Ascending aorta (tissue), 2 donors: ENCODE results near the gene NEK10. TPM values are rescaled to one million over a fixed set of nuclear protein-coding genes. Genes with fewer than 3 reads are reported as not detected.

ENCODE experiments used
- DNase-seq, 2 donors: peaks; one replicate each; pipeline ENCODE4 v3.0.0-alpha.2; 2019; ENCODE audit warnings: low spot score in 2 of 2
- H3K27ac ChIP-seq, 2 donors: fragments of 200-600 bp; sonication (generic); one replicate each; pipeline ENCODE4 v1.5.1; 2016 to 2017; ENCODE audit warnings: mild to moderate bottlenecking in 1 of 2
- H3K27me3 ChIP-seq: fragments of 200-600 bp; sonication (generic); one replicate; pipeline ENCODE4 v1.5.1; 2017
- H3K36me3 ChIP-seq, 2 donors: fragments of 200-600 bp; sonication (generic); one replicate each; pipeline ENCODE4 v1.5.1; 2016
- H3K4me1 ChIP-seq, 2 donors: fragments of 200-600 bp; sonication (generic); one replicate each; pipeline ENCODE4 v1.5.1; 2016 to 2017; ENCODE audit warnings: mild to moderate bottlenecking in 1 of 2
- H3K4me3 ChIP-seq, 2 donors: fragments of 200-600 bp; sonication (generic); one replicate each; pipeline ENCODE4 v1.5.1; 2016 to 2017; ENCODE audit warnings: mild to moderate bottlenecking in 1 of 2
- H3K9me3 ChIP-seq, 2 donors: fragments of 200-600 bp; sonication (generic); one replicate each; pipeline ENCODE4 v1.5.1; 2016
- intact Hi-C: fragments of 100-400 bp; cut with DNase I; formaldehyde crosslinking; loops from one replicate; pipeline ENCODE4 v1.15.1; 2023
- total RNA-seq: library from RNA; depleted of rRNA; stranded (reverse); fragments of >200 nt; gene quantifications from one replicate; pipeline ENCODE4 v1.1.0, GENCODE V29; 2016
- TF ChIP-seq, protein P1 (sequence below), 3 experiments: fragments of 200-600 bp in 2 of 3; fragments of 450-650 bp in 1 of 3; sonication (generic) in 2 of 3; IDR thresholded peaks; one replicate each; pipeline ENCODE4 v1.5.1; 2016 to 2019; ENCODE audit warnings: antibody characterized with exemption in 3 of 3, mild to moderate bottlenecking in 1 of 3, moderate library complexity in 1 of 3

NEK10 gene
- total RNA-seq, 1 donor from 2014 or later: not detected

DNA sequence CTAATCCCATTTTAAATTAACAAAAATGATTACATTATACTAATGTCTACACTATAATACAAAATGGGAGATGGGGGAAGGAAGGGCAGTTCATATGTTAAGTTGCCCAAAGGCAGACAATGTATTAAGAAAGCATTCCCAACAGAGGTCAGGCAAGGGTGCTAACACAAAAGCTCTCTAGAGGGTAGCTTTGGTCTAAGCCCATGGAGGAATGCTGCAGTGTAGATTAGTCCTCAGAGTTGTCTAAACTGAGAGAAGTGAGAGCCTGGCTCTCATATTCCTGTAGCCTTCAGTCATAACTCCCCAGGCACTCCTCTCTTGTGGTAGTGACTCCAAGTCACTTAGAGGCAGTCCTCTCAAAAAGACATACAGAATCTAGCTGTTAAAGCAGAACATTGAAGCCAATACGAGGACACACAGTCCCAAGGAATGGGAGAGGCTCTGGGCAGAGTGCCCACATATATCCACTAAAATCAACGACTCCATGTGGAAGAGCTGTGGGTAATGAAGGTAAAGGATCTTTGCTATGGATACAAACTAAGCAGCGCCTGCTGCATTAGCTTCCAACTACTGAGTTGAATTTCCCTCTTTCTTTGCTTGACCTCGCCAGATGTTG lies 14.5 kb downstream of the NEK10 start:
- TF ChIP-seq, protein P1, sequence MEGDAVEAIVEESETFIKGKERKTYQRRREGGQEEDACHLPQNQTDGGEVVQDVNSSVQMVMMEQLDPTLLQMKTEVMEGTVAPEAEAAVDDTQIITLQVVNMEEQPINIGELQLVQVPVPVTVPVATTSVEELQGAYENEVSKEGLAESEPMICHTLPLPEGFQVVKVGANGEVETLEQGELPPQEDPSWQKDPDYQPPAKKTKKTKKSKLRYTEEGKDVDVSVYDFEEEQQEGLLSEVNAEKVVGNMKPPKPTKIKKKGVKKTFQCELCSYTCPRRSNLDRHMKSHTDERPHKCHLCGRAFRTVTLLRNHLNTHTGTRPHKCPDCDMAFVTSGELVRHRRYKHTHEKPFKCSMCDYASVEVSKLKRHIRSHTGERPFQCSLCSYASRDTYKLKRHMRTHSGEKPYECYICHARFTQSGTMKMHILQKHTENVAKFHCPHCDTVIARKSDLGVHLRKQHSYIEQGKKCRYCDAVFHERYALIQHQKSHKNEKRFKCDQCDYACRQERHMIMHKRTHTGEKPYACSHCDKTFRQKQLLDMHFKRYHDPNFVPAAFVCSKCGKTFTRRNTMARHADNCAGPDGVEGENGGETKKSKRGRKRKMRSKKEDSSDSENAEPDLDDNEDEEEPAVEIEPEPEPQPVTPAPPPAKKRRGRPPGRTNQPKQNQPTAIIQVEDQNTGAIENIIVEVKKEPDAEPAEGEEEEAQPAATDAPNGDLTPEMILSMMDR (IDR thresholded peaks at IDR 0.05): no peak
- Histone ChIP-seq H3K36me3 (no peaks in the 10 kb centered on the region), H3K9me3 (no peaks in the 10 kb centered on the region), H3K27me3 (no peaks in the 10 kb centered on the region), H3K4me3 (no peak overlapping the region), H3K4me1 (no peaks in the 10 kb centered on the region), H3K27ac (no peak overlapping the region)
- intact Hi-C loops: no loop called here
- no peak for DNase-seq

DNA sequence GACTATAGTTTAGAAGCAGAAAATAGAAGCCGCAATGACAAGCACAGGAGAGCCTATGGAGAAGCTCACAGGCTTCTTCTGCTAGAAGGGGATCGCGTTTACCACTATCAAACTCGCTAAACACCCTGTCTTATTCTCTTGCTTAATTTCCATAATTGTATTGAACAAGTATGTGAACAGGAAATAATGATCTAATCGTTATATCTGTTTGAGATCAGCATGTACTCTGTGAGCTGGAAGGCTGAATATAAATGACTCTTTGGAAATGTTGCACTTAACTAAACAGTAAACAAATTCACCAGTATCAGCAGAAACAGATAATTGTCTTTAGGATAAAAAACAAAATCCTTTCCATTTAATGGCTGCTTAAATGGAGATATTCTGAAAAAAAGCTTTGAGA lies 15.0 kb downstream of the NEK10 start:
- Histone ChIP-seq H3K4me3 (no peak overlapping the region), H3K27ac (no peak overlapping the region), H3K36me3 (no peaks in the 10 kb centered on the region), H3K9me3 (no peaks in the 10 kb centered on the region), H3K27me3 (no peaks in the 10 kb centered on the region), H3K4me1 (no peaks in the 10 kb centered on the region)
- no peak for DNase-seq
- TF ChIP-seq, protein P1 (IDR thresholded peaks at IDR 0.05): no peak
- intact Hi-C loops: no loop called here

DNA sequence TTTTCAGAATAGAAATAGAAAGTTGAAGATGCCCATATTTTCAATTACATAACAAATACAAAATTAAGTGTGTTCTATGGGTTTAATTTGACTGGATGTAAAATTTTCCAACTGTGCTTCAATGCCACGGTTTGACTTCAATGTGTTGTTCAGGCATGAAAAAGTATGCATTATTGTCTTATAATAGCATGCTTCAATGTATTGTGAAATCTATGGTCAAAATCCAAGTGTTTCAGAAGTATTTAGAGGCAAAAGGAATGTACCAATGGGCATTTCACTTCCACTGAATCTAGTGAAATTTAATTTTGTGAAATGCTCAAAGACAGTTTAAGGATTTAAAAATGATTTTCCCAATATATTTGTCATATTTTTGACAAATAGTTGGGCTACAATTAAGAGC lies 16.0 kb downstream of the NEK10 start:
- DNase-seq: no peak
- Histone ChIP-seq H3K36me3 (no peaks in the 10 kb centered on the region), H3K9me3 (no peaks in the 10 kb centered on the region), H3K27ac (no peak overlapping the region), H3K27me3 (no peaks in the 10 kb centered on the region), H3K4me1 (no peaks in the 10 kb centered on the region), H3K4me3 (no peak overlapping the region)
- intact Hi-C loops: no loop called here
- TF ChIP-seq, protein P1 (IDR thresholded peaks at IDR 0.05): no peak

DNA sequence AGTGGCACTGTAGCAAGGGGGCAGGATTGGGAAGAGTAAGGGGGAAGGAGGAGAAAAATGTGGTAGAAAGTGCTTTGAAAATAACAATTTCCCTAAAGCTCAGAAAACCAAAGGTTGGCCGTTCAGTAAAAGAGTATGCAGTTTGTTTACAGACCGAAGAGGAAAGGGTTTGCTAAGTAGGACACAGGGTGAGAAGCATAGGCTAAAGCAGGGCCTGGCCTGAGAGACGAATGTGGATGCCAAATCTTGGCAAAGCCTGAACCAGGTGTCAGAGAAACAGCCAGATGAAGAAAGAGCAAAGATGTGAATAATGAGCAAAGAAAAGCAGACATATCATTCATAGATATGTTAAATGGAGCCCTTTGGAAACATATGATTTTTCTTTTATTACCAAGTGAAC lies 17.1 kb downstream of the NEK10 start:
- Histone ChIP-seq H3K4me3 (no peak overlapping the region), H3K4me1 (no peaks in the 10 kb centered on the region), H3K27ac (no peak overlapping the region), H3K9me3 (no peaks in the 10 kb centered on the region), H3K27me3 (no peaks in the 10 kb centered on the region), H3K36me3 (no peaks in the 10 kb centered on the region)
- TF ChIP-seq, protein P1 (IDR thresholded peaks at IDR 0.05): no peak
- intact Hi-C loops: no loop called here
- no peak for DNase-seq

DNA sequence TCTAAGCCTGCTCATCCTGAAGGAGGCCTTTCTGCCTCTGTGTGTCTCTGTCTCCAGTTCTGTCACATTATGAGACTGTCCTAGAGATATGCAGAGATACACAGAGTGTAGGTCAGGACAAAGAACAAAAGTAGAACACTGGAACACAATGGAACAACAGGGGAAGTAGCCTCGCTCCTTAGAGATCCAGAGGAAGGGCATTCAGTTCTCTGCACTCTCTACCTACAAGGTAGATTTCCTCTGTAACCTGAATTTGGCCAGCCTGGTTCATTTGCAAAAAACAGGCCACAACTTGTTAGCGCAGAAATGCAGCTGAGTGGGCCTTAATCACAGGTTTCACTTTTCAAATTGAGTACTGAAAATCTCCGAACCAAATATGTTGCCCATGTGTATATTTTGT lies 19.4 kb downstream of the NEK10 start:
- TF ChIP-seq, protein P1 (IDR thresholded peaks at IDR 0.05): no peak
- Histone ChIP-seq H3K27me3 (no peaks in the 10 kb centered on the region), H3K9me3 (no peaks in the 10 kb centered on the region), H3K36me3 (no peaks in the 10 kb centered on the region), H3K4me3 (no peak overlapping the region), H3K4me1 (no peaks in the 10 kb centered on the region), H3K27ac (no peak overlapping the region)
- no peak for DNase-seq
- intact Hi-C loops: no loop called here
